Upper lobe of left lung (tissue), 6 donors: ENCODE data around the gene NOTCH3. TPM values are rescaled to one million over a fixed set of nuclear protein-coding genes. Genes with fewer than 3 reads are reported as not detected.
A peak's percentile ranks its signal among the peaks of the same experiment; 100 is the strongest.

Experiments
- ATAC-seq, 2 donors: fragments of 200-7000 bp; cut with Tn5 transposase; one replicate each; pipeline ENCODE4 v1.9.1; 2022; ENCODE audit warnings: mild to moderate bottlenecking in 2 of 2, moderate library complexity in 2 of 2; ENCODE audit not compliant: low FRiP score in 2 of 2
- DNase-seq, 2 donors: peaks; one replicate each; pipeline ENCODE4 v3.0.0-alpha.2; 2019 to 2020
- H3K27ac ChIP-seq, 4 donors: fragments of 200-600 bp; sonication (generic); one replicate each; pipeline ENCODE4 v1.5.1; 2016 to 2019
- H3K27me3 ChIP-seq, 4 donors: fragments of 200-600 bp; sonication (generic); one replicate each; pipeline ENCODE4 v1.5.1; 2017 to 2019
- H3K36me3 ChIP-seq, 4 donors: fragments of 200-600 bp; sonication (generic); one replicate each; pipeline ENCODE4 v1.5.1; 2016 to 2019
- H3K4me1 ChIP-seq, 4 donors: fragments of 200-600 bp; sonication (generic); one replicate each; pipeline ENCODE4 v1.5.1; 2018 to 2019
- H3K4me3 ChIP-seq, 4 donors: fragments of 200-600 bp; sonication (generic); one replicate each; pipeline ENCODE4 v1.5.1; 2017 to 2019; ENCODE audit warnings: mild to moderate bottlenecking in 2 of 4, moderate library complexity in 1 of 4
- H3K9me3 ChIP-seq, 4 donors: fragments of 200-600 bp; sonication (generic); one replicate each; pipeline ENCODE4 v1.5.1; 2018 to 2019
- EP300 ChIP-seq, 4 donors: sonication (generic); formaldehyde crosslinking; IDR thresholded peaks; one replicate each; pipeline ENCODE4 v1.5.1; 2017; ENCODE audit warnings: antibody characterized with exemption in 4 of 4, control low read depth in 2 of 4
- POLR2A ChIP-seq, 4 donors: fragments of 450-650 bp; IDR thresholded peaks; one replicate each; pipeline ENCODE4 v1.5.1; 2016 to 2017; ENCODE audit warnings: antibody characterized with exemption in 4 of 4, mild to moderate bottlenecking in 2 of 4
- POLR2AphosphoS5 ChIP-seq, 2 donors: sonication (generic); formaldehyde crosslinking; IDR thresholded peaks; one replicate each; pipeline ENCODE4 v1.5.1; 2017; ENCODE audit warnings: antibody characterized with exemption in 2 of 2
- WGBS, 2 donors: methylation state at CpG; one replicate each; pipeline ENCODE4 v1.1.5; 2017 to 2018; 5-methylcytosine and 5-hydroxymethylcytosine counted together
- small RNA-seq, 4 donors: library from RNA; depleted of rRNA; stranded (forward); fragments of <200 nt; gene quantifications; one replicate each; pipeline ENCODE3, GENCODE V24; 2016
- total RNA-seq, 6 donors: library from RNA; depleted of rRNA in 4 of 6; stranded (reverse); fragments of >200 nt in 4 of 6; gene quantifications; one replicate each; pipeline versions ENCODE4 v1.1.0 to v1.2.1, GENCODE V29; 2016 to 2021
- TF ChIP-seq, protein P1 (sequence below), 6 experiments: fragments of 450-650 bp in 4 of 6; fragments of 200-600 bp in 2 of 6; sonication (generic) in 2 of 6; IDR thresholded peaks; one replicate each; pipeline ENCODE4 v1.5.1; 2016 to 2019; ENCODE audit warnings: antibody characterized with exemption in 6 of 6
- donor health status: DM: no; HTN: no; CAD: no; lungs with moderate emphysema.
- donor health status: DM: no; HTN: yes; CAD: no; lungs with severe emphysema.

Gene NOTCH3
- total RNA-seq, 6 donors from 2014 or later: 23.9 to 56.6 (median 43.1) TPM

DNA sequence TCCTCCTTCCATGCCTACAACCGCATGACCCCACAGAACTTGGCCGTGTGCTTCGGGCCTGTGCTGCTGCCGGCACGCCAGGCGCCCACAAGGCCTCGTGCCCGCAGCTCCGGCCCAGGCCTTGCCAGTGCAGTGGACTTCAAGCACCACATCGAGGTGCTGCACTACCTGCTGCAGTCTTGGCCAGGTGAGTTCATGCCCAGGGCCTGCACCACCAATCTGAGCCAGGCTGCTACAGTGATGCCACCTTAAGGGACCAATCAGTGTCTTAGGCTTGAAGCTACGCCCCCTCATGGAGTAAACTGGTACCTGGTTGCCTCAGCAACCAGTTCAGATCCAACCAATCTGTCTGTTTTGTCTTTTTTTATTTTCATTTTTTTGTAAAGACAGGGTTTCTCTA is 88.4 kb downstream of the NOTCH3 start:
- ATAC-seq: no peak
- Histone ChIP-seq H3K27me3 (peaks cover 0 to 2% (median 0%) of the 10 kb centered on the region in 4 donors), H3K9me3 (no peaks in the 10 kb centered on the region), H3K27ac (no peak overlapping the region), H3K4me1 (peaks cover 10 to 20% (median 15%) of the 10 kb centered on the region in 4 donors), H3K4me3 (no peak overlapping the region), H3K36me3 (peaks cover 6 to 87% (median 73%) of the 10 kb centered on the region in 4 donors)
- TF ChIP-seq POLR2AphosphoS5 (IDR thresholded peaks at IDR 0.05): no peak
- no peak for TF ChIP-seq POLR2A (IDR thresholded peaks at IDR 0.05)
- TF ChIP-seq EP300 (IDR thresholded peaks at IDR 0.05): no peak
- TF ChIP-seq, protein P1, sequence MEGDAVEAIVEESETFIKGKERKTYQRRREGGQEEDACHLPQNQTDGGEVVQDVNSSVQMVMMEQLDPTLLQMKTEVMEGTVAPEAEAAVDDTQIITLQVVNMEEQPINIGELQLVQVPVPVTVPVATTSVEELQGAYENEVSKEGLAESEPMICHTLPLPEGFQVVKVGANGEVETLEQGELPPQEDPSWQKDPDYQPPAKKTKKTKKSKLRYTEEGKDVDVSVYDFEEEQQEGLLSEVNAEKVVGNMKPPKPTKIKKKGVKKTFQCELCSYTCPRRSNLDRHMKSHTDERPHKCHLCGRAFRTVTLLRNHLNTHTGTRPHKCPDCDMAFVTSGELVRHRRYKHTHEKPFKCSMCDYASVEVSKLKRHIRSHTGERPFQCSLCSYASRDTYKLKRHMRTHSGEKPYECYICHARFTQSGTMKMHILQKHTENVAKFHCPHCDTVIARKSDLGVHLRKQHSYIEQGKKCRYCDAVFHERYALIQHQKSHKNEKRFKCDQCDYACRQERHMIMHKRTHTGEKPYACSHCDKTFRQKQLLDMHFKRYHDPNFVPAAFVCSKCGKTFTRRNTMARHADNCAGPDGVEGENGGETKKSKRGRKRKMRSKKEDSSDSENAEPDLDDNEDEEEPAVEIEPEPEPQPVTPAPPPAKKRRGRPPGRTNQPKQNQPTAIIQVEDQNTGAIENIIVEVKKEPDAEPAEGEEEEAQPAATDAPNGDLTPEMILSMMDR (IDR thresholded peaks at IDR 0.05): no peak
- 89 to 93% methylated on average over 11 of the region's 11 CpGs for WGBS, 2 donors
- no peak for DNase-seq

DNA sequence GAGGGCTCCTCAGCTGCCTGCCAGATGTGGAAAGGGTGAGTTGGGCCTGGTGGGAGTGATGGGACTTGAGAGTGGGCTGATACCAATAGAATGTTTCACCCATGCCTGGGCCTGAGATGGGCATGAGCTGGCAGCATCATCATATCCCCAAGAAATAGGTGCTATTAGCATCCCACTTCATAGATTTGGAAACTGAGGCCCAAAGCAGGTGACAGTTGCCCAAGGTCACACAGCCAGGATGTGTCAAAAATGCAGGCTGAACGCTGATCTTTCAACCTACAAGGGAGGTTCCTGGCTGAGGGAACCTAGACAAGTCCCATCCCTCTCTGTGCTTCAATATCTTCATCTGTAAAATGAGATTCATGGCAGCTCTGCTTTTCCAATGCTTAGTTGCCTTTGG is 89.0 kb downstream of the NOTCH3 start:
- WGBS, 2 donors: 79 to 86% methylated on average over 1 of the region's 1 CpG
- ATAC-seq (no peak), DNase-seq (no peak)
- Histone ChIP-seq H3K27ac (no peak overlapping the region), H3K9me3 (no peaks in the 10 kb centered on the region), H3K4me3 (no peak overlapping the region), H3K36me3 (peaks cover 0 to 81% (median 67%) of the 10 kb centered on the region in 4 donors), H3K27me3 (peaks cover 0 to 3% (median 0%) of the 10 kb centered on the region in 4 donors), H3K4me1 (peaks cover 10 to 23% (median 16%) of the 10 kb centered on the region in 4 donors)
- TF ChIP-seq POLR2A (IDR thresholded peaks at IDR 0.05): no peak
- TF ChIP-seq POLR2AphosphoS5 (IDR thresholded peaks at IDR 0.05): no peak
- TF ChIP-seq, protein P1 (IDR thresholded peaks at IDR 0.05): no peak
- TF ChIP-seq EP300 (IDR thresholded peaks at IDR 0.05): no peak

DNA sequence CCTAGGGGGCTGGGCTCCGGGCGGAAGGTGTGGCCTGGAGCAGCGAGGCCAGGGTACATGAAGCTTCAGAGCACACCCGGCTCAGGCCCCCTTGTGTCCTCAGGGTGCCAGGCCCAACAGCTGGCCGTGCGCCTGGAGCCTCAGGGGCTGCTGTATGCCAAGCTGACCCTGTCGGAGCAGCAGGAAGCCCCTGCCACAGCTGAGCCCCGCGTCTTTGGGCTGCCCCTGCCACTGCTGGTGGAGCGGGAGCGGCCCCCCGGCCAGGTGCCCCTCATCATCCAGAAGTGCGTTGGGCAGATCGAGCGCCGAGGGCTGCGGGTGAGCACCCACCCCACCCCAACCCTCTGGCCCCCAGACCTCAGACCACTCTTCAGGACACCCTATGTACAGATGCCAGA is 90.4 kb downstream of the NOTCH3 start:
- WGBS, 2 donors: 88 to 97% methylated on average over 7 to 13 of the region's 17 CpGs
- TF ChIP-seq, protein P1 (IDR thresholded peaks at IDR 0.05): no peak
- TF ChIP-seq POLR2A (IDR thresholded peaks at IDR 0.05) (no peak), POLR2AphosphoS5 (IDR thresholded peaks at IDR 0.05) (no peak), EP300 (IDR thresholded peaks at IDR 0.05) (no peak)
- H3K36me3 ChIP-seq: peaks cover 0 to 68% (median 57%) of the 10 kb centered on the region in 4 donors
- peaks cover 10 to 23% (median 16%) of the 10 kb centered on the region in 4 donors for H3K4me1 ChIP-seq
- H3K4me3 ChIP-seq: no peak overlapping the region
- H3K27me3 ChIP-seq: peaks cover 0 to 3% (median 0%) of the 10 kb centered on the region in 4 donors
- ATAC-seq (no peak), DNase-seq (peak in 1 of 2 donors; percentile 72)
- no peaks in the 10 kb centered on the region for H3K9me3 ChIP-seq
- no peak overlapping the region for H3K27ac ChIP-seq

DNA sequence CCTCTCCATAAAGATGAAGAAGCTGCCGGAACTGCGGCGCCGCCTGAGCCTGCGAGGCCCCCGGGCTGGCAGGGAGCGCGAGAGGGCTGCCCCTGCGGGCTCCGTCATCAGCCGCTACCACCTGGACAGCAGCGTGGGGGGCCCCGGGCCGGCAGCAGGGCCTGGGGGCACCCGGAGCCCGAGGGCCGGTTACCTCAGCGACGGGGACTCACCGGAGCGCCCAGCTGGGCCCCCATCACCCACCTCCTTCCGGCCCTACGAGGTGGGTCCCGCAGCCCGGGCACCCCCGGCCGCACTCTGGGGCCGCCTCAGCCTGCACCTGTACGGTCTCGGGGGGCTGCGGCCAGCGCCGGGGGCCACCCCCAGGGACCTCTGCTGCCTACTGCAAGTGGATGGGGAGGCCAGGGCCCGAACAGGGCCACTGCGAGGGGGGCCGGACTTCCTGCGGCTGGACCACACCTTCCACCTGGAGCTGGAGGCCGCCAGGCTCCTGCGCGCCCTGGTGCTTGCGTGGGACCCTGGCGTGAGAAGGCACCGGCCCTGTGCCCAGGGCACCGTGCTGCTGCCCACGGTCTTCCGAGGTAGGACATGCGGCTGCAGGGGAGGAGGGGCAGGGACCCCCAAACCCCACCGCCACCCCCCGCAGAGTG is 90.9 kb downstream of the NOTCH3 start:
- ATAC-seq (no peak), DNase-seq (peak in 1 of 2 donors; percentile 85)
- H3K9me3 ChIP-seq: no peaks in the 10 kb centered on the region
- H3K4me3 ChIP-seq: no peak overlapping the region
- peak overlapping the region in 2 of 4 donors; percentile 91 to 94 for H3K27ac ChIP-seq
- peaks cover 0 to 62% (median 52%) of the 10 kb centered on the region in 4 donors for H3K36me3 ChIP-seq
- peaks cover 0 to 3% (median 0%) of the 10 kb centered on the region in 4 donors for H3K27me3 ChIP-seq
- TF ChIP-seq POLR2A (IDR thresholded peaks at IDR 0.05) (no peak), EP300 (IDR thresholded peaks at IDR 0.05) (no peak)
- TF ChIP-seq, protein P1 (IDR thresholded peaks at IDR 0.05): no peak
- peaks cover 9 to 20% (median 14%) of the 10 kb centered on the region in 4 donors for H3K4me1 ChIP-seq
- WGBS, 2 donors: 94% methylated on average over 26 of the region's 49 CpGs; no CpG with 5 or more reads in 1 of the 2 donors

Small RNA genes lying within 50 kb of the gene (small RNA-seq; reads per million reads assigned to genes)
- gene MIR6795 (0 to 0.14 (median 0.13) reads per million in 4 donors), gene RNU6-782P (0 reads per million in 4 donors)

Other genes starting within 250 kb of the NOTCH3 start
- gene SLC1A6, start 221.1 kb downstream of the NOTCH3 start, total RNA-seq: not detected
- not detected for gene CASP14, start 151.5 kb downstream of the NOTCH3 start, total RNA-seq
- gene OR1I1, start 118.8 kb downstream of the NOTCH3 start, total RNA-seq: not detected
- 10 to 100 TPM in 5 of 6 donors, 1 to 10 TPM in 1; 7.0 to 28.4 (median 14.2) TPM for gene SYDE1, start 93.6 kb downstream of the NOTCH3 start, total RNA-seq
- gene EPHX3, start 31.5 kb upstream of the NOTCH3 start, total RNA-seq: 1 to 10 TPM; 2.0 to 4.8 (median 2.3) TPM
- 100 to 1,000 TPM in 1 of 6 donors, 10 to 100 TPM in 5; 41.9 to 117 (median 79.3) TPM for gene BRD4, start 131.5 kb upstream of the NOTCH3 start, total RNA-seq
- 100 to 1,000 TPM in 1 of 6 donors, 10 to 100 TPM in 5; 28.1 to 117 (median 41.3) TPM for gene AKAP8, start 178.8 kb upstream of the NOTCH3 start, total RNA-seq
- gene AKAP8L, start 218.0 kb upstream of the NOTCH3 start, total RNA-seq: 100 to 1,000 TPM in 2 of 6 donors, 10 to 100 TPM in 4; 79.8 to 476 (median 91.2) TPM
- 100 to 1,000 TPM in 1 of 6 donors, 10 to 100 TPM in 5; 28.7 to 112 (median 40.8) TPM for gene WIZ, start 249.0 kb upstream of the NOTCH3 start, total RNA-seq